LNCaP clone FGC (cell line): ENCODE data around the gene GSTT2B.
"Not testable (repeated sequence)": the region's sequence is repeated elsewhere in the genome, so short reads cannot be mapped to it uniquely, and the experiment has no call there.

Experiments
- DNase-seq: peaks from one replicate; pipeline ENCODE4 v3.0.0-alpha.2; 2011; ENCODE audit warnings: low read depth
- H3K4me3 ChIP-seq: 2 replicates; pipeline ENCODE4 v1.5.1; 2011; ENCODE audit warnings: mild to moderate bottlenecking, low read depth, low read length, control low read depth
- TF ChIP-seq, protein P1 (sequence below): IDR thresholded peaks from 2 replicates; pipeline ENCODE4 v1.5.1; 2012; ENCODE audit warnings: mild to moderate bottlenecking; ENCODE audit not compliant: control insufficient read depth, insufficient read depth; ENCODE audit errors: extremely low read depth

Gene GSTT2B

DNA sequence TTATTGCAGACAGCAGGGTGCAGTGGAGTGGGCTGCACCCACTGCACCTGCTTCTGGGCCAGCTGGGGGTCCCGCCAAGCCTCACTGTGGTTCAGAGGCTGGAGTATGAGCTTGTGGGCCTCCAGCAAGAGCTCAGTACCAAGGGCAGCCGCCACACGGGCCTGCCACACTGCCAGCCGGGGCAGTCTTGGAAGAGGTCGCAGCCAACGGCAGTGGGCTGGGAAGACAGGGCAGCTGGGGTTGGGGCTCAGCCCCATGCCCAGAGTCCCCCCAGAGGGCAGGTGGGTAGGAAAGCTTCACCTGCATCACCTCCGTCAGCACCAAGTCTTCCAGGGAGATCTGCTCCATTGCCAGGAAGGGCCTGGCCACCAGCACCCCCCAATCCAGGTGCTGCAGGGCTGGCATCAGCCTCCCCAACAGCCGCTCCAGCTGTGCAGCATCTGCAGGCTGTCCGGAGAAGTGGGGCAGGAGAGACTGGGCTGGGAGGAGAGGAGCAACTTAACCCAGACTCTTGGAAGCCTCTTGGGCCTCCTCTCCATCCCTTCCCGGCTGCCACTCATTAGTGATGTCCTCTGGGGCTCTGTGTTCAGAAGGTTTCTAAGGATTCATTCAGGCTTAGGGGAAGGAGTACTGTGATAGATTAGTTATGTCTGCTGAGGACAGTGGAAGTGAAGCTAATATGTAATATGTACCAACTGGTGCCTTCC lies 45.4 kb upstream of the GSTT2B start:
- no peak for DNase-seq
- TF ChIP-seq, protein P1, sequence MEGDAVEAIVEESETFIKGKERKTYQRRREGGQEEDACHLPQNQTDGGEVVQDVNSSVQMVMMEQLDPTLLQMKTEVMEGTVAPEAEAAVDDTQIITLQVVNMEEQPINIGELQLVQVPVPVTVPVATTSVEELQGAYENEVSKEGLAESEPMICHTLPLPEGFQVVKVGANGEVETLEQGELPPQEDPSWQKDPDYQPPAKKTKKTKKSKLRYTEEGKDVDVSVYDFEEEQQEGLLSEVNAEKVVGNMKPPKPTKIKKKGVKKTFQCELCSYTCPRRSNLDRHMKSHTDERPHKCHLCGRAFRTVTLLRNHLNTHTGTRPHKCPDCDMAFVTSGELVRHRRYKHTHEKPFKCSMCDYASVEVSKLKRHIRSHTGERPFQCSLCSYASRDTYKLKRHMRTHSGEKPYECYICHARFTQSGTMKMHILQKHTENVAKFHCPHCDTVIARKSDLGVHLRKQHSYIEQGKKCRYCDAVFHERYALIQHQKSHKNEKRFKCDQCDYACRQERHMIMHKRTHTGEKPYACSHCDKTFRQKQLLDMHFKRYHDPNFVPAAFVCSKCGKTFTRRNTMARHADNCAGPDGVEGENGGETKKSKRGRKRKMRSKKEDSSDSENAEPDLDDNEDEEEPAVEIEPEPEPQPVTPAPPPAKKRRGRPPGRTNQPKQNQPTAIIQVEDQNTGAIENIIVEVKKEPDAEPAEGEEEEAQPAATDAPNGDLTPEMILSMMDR: no peak
- no peak overlapping the region for H3K4me3 ChIP-seq

DNA sequence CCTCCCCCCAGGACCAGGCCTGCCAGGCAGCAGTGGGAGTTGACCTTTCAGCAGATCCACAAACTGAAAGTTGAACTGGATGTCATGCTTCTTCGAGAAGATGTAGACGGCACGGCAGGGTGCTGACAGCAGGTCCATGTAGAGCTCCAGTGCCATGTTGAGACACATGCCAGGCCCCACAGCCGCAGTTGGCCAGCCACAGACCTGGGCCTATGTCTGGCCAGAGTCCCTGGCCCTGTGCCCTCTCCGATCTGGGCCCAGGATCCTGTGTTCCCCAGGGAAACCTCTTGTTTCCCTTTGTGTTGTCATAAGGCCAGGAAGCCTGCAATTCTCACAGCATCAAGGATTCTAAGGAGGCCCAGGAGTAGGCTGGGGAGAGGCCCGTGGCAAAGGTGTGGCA lies 44.2 kb upstream of the GSTT2B start, which contains the start of gene GSTT4:
TSS of gene GSTT4 (minus strand) at position 253 of the 400 bp plus-strand sequence. CDS start at position 156, 97 bp downstream.
- DNase-seq: no peak
- TF ChIP-seq, protein P1: no peak
- H3K4me3 ChIP-seq: no peak within 1 kb of the TSS

DNA sequence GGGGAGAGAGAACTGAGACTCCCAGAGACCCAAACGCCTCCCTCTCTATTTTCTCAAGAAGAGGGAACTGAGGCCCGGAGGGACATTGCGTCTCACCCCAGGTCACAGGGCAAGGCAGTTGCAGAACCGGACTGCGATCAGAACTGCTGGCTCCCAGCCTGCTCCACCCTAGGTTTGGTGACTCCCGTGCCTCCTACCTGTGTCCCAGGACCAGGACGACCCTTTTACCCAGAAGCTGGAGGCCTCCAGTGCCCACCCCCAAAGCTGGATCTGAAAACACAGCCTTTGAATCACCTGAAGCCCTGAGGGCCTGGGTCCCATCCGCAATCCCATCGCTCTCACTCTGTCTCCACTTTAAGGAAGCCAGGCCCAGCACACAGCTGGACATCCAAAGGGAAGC lies 42.9 kb upstream of the GSTT2B start:
- H3K4me3 ChIP-seq: no peak overlapping the region
- no peak for DNase-seq
- TF ChIP-seq, protein P1: no peak

GRCh38 chr22:24002851-24003250 lies 41.9 kb upstream of the GSTT2B start:
- H3K4me3 ChIP-seq: no peak overlapping the region
- DNase-seq: no peak
- TF ChIP-seq, protein P1: no peak

DNA sequence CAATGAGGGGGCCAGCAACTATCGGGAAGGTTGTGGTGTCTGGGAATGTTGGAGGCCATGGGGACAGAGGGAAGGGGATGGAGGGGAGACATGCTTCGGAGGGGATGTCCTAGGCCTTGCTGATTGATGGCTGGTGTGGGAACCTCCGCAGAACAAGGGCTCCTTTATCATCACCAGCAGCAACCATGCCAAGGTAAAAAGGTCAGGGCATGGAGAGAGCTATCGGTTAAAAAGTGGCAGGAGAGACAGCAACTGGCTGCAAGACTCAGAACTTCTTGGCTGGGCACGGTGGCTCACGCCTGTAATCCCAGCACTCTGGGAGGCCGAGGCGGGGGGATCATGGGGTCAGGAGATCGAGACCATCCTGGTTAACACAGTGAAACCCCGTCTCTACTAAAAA lies 41.3 kb upstream of the GSTT2B start:
- TF ChIP-seq, protein P1: no peak
- DNase-seq: no peak
- no peak overlapping the region for H3K4me3 ChIP-seq

DNA sequence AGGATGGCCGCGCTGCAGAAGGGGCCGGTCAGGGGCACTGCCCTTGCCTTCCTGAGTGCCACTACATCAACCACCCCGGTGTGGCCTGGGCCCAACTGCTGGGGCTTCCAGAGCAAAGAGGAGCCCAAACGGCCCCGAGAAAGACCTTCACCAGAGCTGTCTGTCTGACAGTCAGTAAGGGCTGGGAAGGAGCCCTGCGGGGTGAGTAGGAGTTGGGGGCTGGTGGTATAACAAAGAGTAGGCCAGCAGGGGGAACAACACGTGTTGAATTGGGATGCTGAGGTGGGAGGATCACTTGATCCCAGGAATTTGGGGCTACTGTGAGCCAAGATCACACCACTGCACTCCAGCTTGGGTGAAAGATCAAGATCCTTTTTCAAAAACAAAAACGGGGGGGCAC lies 40.3 kb upstream of the GSTT2B start:
- DNase-seq: no peak
- H3K4me3 ChIP-seq: no peak overlapping the region
- TF ChIP-seq, protein P1: no peak

DNA sequence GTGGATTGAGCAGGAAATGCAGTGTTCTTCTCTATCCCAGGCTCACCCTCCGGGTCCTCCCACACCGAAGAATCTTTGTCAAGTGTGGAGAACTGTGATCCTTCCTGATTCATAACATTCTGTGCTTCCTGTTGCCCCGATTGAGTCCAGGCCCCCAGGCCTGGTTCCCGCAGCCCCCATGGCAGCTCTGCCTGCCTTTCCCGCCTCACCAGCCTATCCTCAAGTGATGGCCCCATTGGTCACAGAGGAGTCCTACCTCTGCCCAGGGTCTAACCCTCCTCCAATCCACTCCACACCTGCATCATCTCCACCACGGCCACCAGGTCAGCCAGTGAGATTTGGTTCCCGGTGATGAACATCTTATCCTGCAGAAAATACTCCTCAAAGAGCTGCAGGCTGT lies 38.8 kb upstream of the GSTT2B start:
- DNase-seq: not testable (repeated sequence)

More for the DNA sequence above, 38.8 kb upstream of the GSTT2B start:
- H3K4me3 ChIP-seq: not testable (repeated sequence)
